IPS DF 6.9 (cell line): ENCODE measurements around the gene PTDSS2.

Experiments used
- DNase-seq: peaks from one replicate; pipeline ENCODE4 v3.0.0-alpha.2; 2013; ENCODE audit warnings: low read depth, low spot score
- H3K27ac ChIP-seq: one replicate; pipeline ENCODE4 v1.5.1; 2013; ENCODE audit warnings: low read length, control low read depth
- H3K27me3 ChIP-seq: 2 replicates; pipeline ENCODE4 v1.6.1; 2013; ENCODE audit warnings: mild to moderate bottlenecking, low read length; ENCODE audit not compliant: control insufficient read depth, insufficient read depth
- H3K36me3 ChIP-seq: 2 replicates; pipeline ENCODE4 v1.6.1; 2013; ENCODE audit warnings: low read length; ENCODE audit not compliant: control insufficient read depth, insufficient read depth
- H3K4me1 ChIP-seq: 2 replicates; pipeline ENCODE4 v1.6.1; 2013; ENCODE audit warnings: low read length; ENCODE audit not compliant: control insufficient read depth, insufficient read depth
- H3K4me3 ChIP-seq: 2 replicates; pipeline ENCODE4 v1.5.1; 2013; ENCODE audit warnings: mild to moderate bottlenecking, low read length
- H3K9me3 ChIP-seq: 2 replicates; pipeline ENCODE4 v1.6.1; 2013; ENCODE audit warnings: low read length, inconsistent platforms; ENCODE audit not compliant: control insufficient read depth, insufficient read depth
- WGBS: extraction: QIAGEN DNeasy Blood & Tissue Kit; methylation state at CpG from one replicate; pipeline ENCODE4 v1.1.7; 2013; ENCODE audit warnings: mixed read lengths, missing lambda C conversion rate; ENCODE audit not compliant: insufficient read length, insufficient coverage; 5-methylcytosine and 5-hydroxymethylcytosine counted together

Gene PTDSS2

DNA sequence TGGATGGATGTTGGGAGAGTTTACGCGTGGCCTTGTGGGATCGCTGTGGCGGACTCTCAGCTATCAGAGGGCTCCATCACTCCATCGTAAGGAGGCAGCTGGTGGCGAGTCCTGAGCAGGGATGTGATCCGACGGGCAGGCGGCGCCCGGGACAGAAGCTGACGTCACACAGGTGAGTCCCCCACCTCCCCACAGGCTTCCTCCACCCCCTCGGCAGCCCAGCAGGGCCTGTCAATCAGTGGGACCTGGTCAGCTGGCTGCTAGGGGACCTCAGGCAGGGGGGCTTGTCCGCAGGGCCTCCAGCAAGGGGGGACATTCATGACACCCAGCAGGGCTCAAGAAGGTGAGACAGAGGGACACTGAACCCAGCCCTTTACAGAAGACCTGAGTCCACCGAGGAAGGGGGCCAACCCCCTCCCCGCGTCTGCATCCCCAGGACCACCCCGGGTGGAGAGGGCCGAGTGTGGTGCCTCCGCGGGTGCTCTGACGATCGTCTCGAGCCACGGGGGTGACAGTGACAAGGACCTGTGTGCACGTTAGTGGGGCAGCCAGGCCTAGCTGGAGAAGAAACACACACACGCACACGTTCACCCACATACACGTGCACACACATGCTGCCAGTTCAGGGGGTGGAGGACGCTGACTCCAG is 78.2 kb downstream of the PTDSS2 start:
- Histone ChIP-seq H3K27me3 (no peaks in the 10 kb centered on the region), H3K4me1 (no peaks in the 10 kb centered on the region), H3K9me3 (no peaks in the 10 kb centered on the region), H3K36me3 (peaks cover 10% of the 10 kb centered on the region; the same call in 1 of the 2 replicates), H3K27ac (no peak overlapping the region), H3K4me3 (no peak overlapping the region)
- no CpG with 5 or more reads among the region's 30 CpGs for WGBS
- DNase-seq: no peak

- Histone ChIP-seq H3K4me1 (no peaks in the 10 kb centered on the region; the same call in 1 of the 2 replicates), H3K9me3 (no peaks in the 10 kb centered on the region), H3K36me3 (peaks cover 12% of the 10 kb centered on the region; the same call in 1 of the 2 replicates), H3K27ac (no peak overlapping the region), H3K4me3 (no peak overlapping the region), H3K27me3 (no peaks in the 10 kb centered on the region)
- no CpG with 5 or more reads among the region's 29 CpGs for WGBS
- no peak for DNase-seq
Measured at GRCh38 chr11:528815-529727, 79.0 kb downstream of the PTDSS2 start.

- Histone ChIP-seq H3K27ac (no peak overlapping the region), H3K27me3 (no peaks in the 10 kb centered on the region), H3K4me1 (no peaks in the 10 kb centered on the region; the same call in 1 of the 2 replicates), H3K4me3 (no peak overlapping the region), H3K9me3 (no peaks in the 10 kb centered on the region), H3K36me3 (peaks cover 12% of the 10 kb centered on the region; the same call in 1 of the 2 replicates)
- DNase-seq: no peak
- no CpG with 5 or more reads among the region's 18 CpGs for WGBS
Measured at GRCh38 chr11:529728-530411, 79.8 kb downstream of the PTDSS2 start.

DNA sequence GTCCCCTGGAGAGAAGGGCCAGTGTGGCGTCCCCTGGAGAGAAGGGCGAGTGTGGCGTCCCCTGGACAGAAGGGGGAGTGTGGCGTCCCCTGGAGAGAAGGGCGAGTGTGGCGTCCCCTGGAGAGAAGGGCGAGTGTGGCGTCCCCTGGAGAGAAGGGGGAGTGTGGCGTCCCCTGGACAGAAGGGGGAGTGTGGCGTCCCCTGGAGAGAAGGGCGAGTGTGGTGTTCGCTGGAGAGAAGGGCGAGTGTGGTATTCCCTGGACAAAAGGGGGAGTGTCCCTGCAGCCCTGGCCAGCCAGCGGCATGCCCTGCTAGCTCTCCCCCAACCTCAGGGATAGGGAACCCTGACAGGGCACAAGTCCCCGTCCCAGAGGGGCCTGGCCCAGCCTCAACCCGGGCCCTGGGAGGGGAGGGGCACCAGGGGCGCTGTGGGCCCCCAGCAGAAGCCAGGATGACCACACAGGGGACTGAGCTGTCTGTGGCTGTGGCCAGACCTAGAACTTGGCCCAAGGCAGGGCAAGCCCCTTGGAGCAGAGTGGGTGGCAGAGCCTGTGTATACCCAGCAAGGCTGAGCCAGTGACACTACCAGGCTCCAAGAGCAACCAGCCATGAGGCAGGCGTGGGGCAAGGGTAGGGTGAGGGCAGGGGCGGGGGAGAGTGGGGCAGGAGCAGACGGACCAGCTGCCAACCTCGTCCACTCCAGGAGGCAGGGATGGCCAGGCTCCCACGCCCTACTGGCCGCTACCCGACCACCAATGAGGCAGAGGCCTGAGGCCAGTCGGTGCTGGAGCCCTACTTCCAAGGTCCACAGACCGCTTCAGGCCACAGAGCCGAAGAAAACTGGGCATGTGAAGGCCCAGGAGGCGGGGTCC is 81.1 kb downstream of the PTDSS2 start:
- H3K4me1 ChIP-seq: no peaks in the 10 kb centered on the region; the same call in 1 of the 2 replicates
- H3K9me3 ChIP-seq: no peaks in the 10 kb centered on the region
- no peak overlapping the region for H3K4me3 ChIP-seq
- whole genome bisulfite sequencing: no CpG with 5 or more reads among the region's 28 CpGs
- H3K27ac ChIP-seq: no peak overlapping the region
- H3K27me3 ChIP-seq: no peaks in the 10 kb centered on the region
- no peak for DNase-seq
- H3K36me3 ChIP-seq: peaks cover 12% of the 10 kb centered on the region; the same call in 1 of the 2 replicates

DNA sequence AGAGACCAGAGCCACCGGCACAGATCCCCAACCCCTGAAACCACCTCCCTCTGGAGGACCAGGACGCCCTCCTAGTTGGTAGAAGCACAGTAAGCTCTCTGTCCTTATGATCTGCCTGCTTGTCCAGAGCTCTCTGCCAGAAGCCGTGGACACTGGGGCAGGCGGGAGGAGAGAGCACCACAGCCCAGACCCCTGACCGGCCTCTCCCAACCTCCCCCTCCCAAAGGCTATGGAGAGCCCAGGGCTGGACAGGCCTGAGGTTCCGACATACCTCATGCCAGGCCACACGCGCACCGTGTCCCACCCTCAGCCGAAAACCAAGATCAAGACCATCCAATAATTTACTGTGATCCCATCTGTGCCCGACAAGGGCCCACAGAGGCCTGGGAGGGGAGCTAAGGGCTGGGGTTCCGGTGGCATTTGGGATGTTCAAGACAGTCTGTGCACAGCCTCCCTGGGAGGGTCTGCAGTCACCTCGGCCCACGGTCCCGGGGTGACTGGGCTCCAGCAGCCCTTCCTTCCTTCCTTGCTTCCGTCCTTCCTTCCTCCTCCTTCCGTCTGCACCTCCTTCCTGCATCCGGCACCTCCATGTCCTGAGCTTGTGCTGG is 81.9 kb downstream of the PTDSS2 start:
- Histone ChIP-seq H3K4me1 (peaks cover 1% of the 10 kb centered on the region), H3K4me3 (no peak overlapping the region), H3K27me3 (no peaks in the 10 kb centered on the region; the same call in 1 of the 2 replicates), H3K9me3 (no peaks in the 10 kb centered on the region), H3K36me3 (peaks cover 12% of the 10 kb centered on the region; the same call in 1 of the 2 replicates), H3K27ac (no peak overlapping the region)
- no peak for DNase-seq
- no CpG with 5 or more reads among the region's 18 CpGs for WGBS

- Histone ChIP-seq H3K27ac (no peak overlapping the region), H3K36me3 (peaks cover 12% of the 10 kb centered on the region; the same call in 1 of the 2 replicates), H3K9me3 (no peaks in the 10 kb centered on the region), H3K27me3 (no peaks in the 10 kb centered on the region; the same call in 1 of the 2 replicates), H3K4me3 (no peak overlapping the region), H3K4me1 (peaks cover 4% of the 10 kb centered on the region)
- WGBS: no CpG with 5 or more reads among the region's 23 CpGs
- DNase-seq: no peak
Measured at GRCh38 chr11:532527-532985, 82.5 kb downstream of the PTDSS2 start.

- peaks cover 12% of the 10 kb centered on the region; the same call in 1 of the 2 replicates for H3K36me3 ChIP-seq
- no peak overlapping the region for H3K4me3 ChIP-seq
- H3K27me3 ChIP-seq: no peaks in the 10 kb centered on the region; the same call in 1 of the 2 replicates
- DNase-seq: no peak
- H3K27ac ChIP-seq: no peak overlapping the region
- H3K9me3 ChIP-seq: no peaks in the 10 kb centered on the region
- no CpG with 5 or more reads among the region's 33 CpGs for WGBS
- peaks cover 9% of the 10 kb centered on the region for H3K4me1 ChIP-seq
Measured at GRCh38 chr11:532986-533585, 83.0 kb downstream of the PTDSS2 start.

DNA sequence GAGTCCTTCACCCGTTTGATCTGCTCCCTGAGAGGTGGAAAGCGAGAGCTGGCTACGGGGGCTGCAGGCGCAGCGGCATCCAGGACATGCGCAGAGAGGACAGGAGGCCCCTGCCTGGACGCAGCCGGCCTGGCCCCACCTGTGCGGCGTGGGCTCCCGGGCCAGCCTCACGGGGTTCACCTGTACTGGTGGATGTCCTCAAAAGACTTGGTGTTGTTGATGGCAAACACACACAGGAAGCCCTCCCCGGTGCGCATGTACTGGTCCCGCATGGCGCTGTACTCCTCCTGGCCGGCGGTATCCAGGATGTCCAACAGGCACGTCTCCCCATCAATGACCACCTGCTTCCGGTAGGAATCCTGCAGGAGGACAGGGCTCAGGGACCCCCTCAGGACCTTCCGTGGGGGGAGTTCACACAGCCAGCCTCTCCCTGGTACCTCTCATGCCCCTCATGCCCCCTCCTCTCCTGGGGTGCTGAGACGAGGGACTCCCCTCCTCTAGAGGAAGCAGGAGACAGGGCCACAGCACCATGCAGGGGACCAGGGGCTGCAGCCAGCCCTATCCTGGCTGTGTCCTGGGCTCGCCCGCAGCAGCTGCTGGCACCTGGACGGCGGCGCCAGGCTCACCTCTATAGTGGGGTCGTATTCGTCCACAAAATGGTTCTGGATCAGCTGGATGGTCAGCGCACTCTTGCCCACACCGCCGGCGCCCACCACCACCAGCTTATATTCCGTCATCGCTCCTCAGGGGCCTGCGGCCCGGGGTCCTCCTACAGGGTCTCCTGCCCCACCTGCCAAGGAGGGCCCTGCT is 83.7 kb downstream of the PTDSS2 start:
- H3K4me1 ChIP-seq: peaks cover 9% of the 10 kb centered on the region
- no CpG with 5 or more reads among the region's 37 CpGs for WGBS
- no peaks in the 10 kb centered on the region; the same call in 1 of the 2 replicates for H3K27me3 ChIP-seq
- H3K36me3 ChIP-seq: peaks cover 12% of the 10 kb centered on the region; the same call in 1 of the 2 replicates
- DNase-seq: no peak
- no peak overlapping the region for H3K4me3 ChIP-seq
- no peaks in the 10 kb centered on the region for H3K9me3 ChIP-seq
- no peak overlapping the region for H3K27ac ChIP-seq
